HG03103 (cell line): Measurements from ENCODE around the gene CDADC1.
"Not testable (repeated sequence)": the region's sequence is repeated elsewhere in the genome, so short reads cannot be mapped to it uniquely, and the experiment has no call there.

Experiments
- ATAC-seq: cut with Tn5 transposase; IDR thresholded peaks from one replicate; pipeline ENCODE4 v1.9.1; 2021; ENCODE audit warnings: low read depth; ENCODE audit not compliant: unreplicated experiment

The CDADC1 gene

DNA sequence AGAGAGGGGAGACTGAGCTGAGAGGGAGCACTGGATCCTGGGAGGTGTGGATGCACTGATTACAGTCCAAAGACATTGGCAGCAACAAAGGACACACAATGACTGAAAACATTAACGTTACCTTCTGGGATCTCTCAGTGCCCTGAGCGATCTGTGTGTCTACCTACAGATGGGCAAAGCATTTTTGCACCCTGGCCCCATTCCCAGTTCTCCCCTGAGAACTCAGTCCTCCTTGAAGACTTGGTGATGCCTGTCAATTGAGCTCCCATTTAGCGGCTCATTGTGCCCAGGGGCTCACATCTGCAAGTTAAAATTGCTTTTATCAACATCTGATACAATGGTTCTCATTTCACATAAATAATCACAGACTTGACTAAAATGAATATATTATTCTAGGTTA, 62.5 kb downstream of the CDADC1 start:
- ATAC-seq = no peak

DNA sequence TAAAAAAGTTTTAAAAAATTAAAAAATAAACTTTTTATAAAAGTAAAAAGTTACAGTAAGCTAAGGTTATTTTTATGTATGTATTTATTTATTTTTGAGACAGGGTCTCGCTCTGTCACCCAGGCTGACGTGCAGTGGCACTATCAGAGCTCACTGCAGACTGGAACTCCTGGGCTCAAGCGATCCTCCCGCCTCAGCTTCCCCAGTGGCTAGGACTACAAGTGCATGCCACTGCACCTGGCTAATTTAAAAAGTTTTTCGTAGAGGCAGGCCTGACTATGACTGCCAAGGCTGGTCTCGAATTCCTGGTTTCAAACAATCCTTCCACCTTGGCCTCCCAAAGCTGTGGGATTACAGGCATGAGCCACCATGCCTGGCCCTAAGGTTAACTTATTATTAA, 64.1 kb downstream of the CDADC1 start:
- no peak for ATAC-seq

DNA sequence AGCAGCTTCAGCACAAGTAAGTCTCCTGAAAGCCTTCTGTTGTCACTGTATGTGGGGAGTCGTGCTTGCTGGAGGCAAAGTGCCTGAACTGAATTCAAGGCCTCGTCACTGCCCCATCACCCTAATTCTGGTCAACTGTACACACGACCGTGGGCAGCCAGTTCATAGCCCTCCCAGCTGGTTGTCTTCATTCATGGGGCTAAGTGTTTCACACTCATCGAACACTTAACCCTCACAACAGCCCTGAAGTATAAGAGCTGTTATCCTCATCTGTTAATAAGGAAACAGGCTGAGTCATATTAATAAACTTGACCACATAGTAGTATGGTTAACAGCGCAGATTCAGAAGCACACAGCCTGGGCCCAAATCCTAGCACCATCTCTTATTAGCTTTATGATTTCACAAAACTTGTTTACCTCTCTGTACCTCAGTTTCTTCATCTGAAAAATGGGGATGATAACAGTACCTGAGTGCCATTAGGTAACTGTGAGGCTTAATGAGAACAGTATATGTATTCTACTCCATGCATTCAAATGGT, 66.7 kb downstream of the CDADC1 start:
- ATAC-seq = no peak

DNA sequence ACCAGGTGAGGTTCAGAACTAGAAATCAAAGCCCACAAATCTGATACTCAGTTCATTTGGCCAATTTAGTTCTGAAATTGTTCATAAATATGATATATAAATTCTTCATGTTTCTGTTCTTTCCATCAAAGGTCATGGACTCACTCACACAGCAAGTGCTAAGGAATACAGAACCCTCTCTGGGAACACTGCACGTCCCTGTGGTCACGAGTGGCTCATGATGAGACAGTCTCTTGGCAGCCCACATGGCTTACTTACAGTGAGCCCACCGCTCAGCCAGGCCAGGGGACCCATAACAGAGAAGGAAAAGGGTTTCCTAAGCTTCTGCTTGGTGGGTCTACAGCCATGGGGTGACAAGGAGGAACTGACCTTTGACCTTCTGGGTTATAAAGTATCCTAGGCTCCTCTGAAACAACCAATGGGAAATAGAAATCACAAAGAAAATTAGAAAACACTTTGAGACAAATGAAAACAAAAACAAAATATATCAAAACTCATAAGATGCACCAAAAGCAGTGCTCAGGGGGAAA, 67.4 kb downstream of the CDADC1 start:
- ATAC-seq = no peak

DNA sequence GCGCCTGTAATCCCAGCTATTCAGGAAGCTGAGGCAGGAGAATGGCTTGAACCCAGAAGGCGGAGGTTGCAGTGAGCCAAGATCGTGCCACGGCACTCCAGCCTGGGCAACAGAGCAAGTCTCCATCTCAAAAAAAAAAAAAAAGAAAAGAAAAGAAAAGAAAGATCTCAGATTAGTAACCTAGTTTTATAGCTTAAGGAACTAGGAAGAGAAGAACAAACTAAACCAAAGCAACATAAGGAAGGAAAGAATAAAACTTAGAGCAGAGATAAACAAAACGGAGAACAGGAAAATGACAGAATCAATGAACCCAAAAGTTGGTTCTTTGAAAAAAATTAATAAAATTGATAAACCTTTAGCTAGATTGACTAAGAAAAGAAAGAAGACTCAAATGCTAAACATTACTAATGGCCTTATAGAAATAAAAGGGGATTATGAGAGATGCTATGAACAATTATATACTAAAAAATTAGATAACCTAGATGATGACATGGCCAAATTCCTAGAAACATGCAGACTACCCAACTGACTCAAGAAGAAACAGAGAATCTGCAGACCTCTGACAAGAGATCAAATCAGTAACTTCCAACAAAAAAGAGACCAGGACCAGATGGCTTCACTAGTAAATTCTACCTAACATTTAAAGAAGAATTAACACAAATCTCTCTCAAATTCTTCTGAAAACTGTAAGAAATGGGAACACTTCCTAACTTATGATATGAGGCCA, 68.2 kb downstream of the CDADC1 start:
- no peak for ATAC-seq

DNA sequence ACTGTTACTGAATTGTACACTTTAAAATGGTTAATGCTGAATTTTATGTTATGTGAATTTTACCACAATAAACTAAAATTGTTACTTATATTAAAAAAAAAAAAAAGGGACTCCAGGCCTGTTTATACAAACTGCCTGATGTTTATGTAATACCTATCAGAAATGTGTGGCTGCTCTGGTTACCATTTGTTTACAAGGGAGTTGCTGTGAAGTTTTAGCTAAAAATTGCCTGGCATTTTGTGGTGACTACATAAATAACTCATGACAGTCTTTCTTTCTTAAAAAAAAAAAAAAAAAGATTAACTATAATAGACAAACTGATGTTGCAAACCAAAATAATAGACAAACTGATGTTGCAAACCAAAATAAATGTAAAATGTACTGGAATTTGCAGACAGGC, 71.8 kb downstream of the CDADC1 start:
- ATAC-seq = no peak

DNA sequence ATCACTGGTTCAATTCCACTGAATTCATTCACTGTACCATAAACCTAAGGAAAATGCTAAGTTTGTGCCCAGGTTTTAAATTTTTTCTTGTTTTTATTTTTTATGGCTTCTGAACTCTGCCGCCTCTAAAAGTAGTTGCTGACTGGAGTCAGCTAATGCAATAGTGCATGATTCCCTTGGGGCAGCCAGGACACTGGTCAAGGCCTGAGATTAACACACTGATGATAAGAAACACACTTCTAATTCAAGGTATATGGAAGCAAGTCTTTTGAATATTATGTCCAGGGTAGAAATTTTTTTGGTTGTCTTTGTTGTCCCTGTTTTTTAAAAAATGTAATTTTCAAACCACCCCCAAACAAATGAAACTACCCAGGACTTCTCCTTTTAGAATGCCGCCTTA, 72.2 kb downstream of the CDADC1 start:
- ATAC-seq = no peak

DNA sequence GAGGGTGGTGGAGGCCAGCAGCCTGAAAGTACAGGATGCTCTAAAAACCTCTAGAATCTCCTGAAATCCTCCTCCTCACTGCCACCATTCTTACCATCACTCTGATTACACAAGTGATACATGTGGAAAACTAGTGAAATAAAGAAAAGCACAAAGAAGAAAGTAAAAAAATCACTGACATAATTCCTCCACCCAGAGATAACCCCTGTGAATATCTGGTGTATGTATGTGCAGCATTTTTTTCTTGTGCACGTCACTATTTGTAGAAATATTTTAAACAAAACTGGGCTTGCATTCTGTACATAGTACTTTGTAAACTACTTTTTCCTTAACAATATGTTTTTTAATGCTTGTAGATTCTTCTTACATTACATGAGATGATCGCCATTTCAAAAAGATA, 73.2 kb downstream of the CDADC1 start:
- no peak for ATAC-seq

DNA sequence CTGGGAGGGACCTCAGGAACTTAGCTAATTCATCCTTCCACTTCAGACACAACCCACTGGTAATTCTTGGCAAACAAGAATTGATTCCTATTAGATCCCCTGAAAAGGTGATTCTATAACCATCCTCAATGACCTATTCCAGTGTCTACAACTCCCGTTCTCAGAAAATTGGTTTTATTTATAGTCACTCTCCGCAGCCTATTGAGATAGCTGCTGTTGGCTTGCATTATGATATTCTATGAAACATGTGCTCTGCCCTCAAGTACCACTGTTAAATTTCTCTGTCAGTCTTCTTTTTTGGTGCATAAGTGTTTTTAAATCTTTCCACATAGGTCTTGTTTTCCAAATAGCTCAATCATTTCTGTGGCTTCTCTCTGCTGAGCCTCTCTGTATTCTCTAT, 75.0 kb downstream of the CDADC1 start:
- ATAC-seq = no peak

DNA sequence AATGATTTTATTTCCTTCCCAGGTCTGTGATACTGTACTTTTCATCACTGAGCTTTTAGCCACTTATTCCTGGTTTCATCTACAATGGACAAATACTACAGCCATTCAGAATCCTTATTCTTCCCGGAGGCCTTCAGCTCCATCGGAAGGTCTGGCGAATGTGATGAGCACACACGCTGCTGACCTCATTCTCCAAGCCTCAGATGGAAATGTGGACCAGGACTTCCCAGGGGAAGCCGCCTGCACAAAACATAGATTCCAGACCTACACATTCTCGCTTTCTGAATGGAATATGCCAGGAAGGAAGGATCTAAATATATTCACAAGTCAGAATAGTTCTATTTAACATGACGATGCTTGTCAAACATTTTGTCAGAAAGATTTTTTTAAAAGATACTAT, 75.6 kb downstream of the CDADC1 start:
- no peak for ATAC-seq

DNA sequence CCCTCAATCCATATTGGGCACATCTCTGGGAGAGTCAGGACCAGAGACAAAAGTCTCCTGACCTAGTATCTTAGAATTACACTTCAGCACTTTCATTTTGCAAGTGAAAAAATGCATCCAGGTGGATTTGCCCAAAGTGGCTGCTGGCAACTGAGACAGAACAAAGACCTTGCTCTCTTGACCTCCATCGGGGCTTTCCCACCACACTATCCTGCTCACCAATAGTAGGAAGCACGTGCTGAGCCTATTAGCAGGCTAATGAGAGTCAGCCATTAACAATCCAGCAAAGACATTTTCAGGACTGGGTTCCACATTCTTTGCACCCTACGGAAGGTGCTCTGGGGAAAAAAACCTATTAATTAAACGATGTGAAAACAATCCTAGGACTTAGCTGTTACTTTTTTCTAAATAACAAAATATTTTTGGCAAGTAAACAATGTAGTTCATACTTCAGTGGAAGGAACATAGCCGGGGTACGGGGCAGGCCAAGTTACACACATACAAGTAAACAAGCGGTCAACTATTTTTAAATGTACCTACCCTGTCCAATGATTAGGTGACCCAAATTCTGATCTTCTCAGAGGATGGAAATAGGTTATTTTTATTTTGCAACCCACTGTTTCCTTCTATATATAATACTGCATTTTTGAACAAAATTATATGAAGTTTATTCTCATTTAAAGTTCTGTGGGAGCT, 78.6 kb downstream of the CDADC1 start:
- ATAC-seq = no peak

DNA sequence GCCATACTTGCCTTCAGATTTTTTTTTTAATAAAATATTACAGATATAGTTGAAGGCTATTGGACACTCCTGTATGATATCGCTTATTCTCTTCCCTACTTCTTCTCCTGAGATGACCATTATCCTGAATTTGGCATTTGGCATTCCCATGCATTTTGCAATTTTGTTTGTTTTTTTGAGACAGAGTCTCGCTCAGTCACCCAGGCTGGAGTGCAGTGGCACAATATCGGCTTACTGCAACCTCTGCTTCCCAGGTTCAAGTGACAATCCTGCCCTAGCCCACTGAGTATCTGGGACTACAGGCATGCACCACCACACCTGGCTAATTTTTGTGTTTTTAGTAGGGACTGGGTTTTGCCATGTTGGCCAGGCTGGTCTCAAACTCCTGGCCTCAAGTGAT, 79.4 kb downstream of the CDADC1 start:
- not testable (repeated sequence) for ATAC-seq

DNA sequence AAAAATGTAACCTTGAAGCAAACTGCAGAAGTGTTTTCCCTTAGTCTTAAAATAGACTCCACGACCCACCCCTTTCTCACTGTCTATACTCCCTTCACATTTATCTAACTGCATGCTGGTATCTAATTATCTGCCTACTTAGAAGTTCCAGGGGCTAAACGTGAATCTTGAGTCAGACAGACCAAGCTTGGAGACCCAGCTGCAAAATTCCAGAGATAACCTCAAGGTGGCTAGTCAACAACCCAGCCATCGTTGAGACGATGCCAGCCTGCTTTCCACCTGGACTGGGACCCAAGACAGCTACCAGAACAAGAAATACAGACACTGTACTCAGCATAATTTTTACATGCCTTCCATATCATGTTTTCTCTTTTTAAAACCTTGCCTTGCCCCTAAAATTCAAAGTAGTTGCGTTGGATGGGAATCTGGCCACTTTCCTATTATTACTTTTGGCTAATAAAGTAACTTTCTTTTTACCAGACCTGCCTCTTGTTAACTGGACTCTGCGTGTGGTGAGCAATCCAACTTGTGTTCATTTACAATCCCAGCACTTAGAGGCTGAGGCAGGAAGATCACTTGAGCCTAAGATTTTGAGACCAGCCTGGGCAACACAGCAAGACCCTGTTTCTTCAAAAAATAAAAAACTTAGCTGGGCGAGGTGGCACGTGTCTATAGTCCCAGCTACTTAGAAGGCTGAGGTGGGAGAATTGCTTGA, 82.3 kb downstream of the CDADC1 start:
- ATAC-seq = no peak

DNA sequence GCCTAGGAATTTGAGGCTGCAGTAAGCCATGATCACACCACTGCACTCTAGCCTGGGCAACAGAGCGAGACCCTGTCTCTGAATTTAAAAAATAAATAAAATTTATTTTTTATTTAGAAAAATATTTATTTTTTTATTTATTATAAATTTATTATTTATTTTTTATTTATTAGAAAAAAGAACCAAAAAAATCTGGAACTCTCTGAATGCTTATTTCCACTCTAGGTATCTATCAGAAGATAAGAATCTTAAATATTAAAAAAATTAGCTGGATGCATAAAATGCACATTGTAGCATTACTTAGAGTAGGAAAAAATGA, 82.8 kb downstream of the CDADC1 start:
- ATAC-seq = no peak

DNA sequence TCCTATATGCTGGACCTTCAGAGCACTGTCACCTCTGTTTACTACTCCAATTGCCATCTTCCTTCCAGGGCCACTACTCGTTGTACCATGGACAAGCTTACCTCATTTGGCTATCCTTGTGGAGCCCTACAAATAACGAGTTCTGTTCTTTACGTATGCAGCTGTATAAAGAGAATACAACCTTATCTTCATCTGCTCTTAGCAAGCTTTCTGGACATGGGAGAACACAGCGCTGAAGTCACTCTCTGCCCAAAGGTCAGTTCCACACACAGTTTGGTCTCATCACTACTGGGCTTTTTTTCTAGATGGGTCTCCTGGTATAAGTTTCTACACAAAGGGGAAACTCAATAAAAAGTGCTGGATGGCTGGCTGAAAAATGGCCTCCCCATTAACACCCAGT, 88.9 kb downstream of the CDADC1 start:
- ATAC-seq = no peak

DNA sequence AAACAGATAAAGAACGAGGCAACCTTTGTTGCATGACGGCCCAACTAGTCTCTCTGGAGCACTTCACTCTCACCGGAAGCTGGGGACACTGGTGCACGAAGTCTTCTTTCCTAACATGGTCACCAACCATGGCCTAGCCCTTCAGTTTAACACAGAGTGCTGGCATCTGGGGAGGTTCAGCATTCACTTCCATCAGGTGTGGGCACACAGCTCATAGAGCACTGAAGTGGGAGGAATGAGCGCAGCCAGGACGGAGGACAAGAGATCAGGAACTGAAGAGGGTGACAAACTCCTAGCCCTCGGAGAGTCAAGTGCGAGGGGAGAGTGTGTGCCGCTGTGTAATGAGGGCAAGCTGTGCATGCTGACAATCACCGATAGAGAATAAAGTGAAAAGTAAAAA, 92.4 kb downstream of the CDADC1 start:
- no peak for ATAC-seq

DNA sequence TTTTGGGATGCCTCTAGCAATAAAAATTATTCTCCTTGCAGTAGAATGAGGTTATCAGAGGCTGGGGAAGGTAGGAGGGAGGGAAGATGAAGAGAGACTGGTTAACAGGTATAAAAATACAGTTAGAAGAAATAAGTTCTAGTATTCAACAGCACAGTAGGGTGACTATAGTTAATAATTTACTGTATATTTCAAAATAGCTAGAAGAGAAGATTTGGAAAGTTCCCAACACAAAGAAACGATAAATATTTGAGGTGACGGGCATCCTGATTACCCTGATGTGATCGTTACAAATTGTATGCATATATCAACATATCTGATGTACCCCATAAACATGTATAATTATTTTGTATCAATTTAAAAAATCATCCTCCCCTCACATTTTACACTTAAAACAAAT, 93.8 kb downstream of the CDADC1 start:
- ATAC-seq = no peak

DNA sequence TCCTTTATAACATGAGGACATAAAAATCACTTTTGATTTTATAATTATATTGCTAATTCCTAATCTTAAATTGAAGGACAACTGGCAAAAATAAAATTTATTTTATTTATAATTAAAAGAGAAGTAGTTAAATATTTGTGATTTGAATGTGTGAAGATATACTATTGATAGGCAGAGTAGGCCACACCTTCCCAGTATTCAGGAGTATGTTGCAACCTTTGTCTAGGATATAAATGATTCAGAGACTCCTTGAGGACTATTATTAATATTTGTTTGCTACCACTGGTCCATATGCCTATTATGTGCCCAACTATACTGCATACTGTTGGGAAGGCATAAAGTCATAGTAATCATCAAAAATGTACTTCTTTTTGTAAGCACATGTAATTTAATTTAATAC, 94.2 kb downstream of the CDADC1 start:
- no peak for ATAC-seq

DNA sequence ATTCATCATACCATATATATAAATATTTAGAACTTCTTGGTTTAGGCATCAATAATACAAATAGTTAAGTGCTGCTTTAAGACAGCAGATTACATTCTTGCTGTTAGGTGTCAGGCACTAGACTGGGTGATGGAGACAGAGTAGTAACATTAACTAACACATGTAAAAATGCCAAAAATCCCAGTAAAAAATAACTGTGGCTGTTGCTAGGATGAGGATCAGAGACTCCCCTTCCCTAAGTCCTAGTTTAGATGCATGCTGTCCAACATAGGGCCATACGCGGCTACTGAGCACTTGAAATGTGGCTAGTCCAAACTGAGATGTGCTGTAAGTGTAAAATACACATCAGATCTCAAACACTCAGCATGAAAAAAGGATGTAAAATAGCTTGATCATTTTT, 94.7 kb downstream of the CDADC1 start:
- ATAC-seq = no peak
